Endothelial cell of umbilical vein (primary cell): ENCODE measurements around the gene RALGAPA1.

ENCODE experiments used
- POLR2A ChIP-seq: IDR thresholded peaks from 2 replicates; pipeline ENCODE4 v1.6.1; 2012; ENCODE audit warnings: low read depth, mild to moderate bottlenecking, control low read depth, low read length
- TF ChIP-seq, protein P1 (sequence below), 2 donors: IDR thresholded peaks; 1 replicate in 1 of 2; 2 replicates in 1 of 2; pipeline ENCODE4 v1.5.1; 2011; ENCODE audit warnings: low read length in 2 of 2, mild to moderate bottlenecking in 2 of 2, moderate library complexity in 2 of 2, control low read depth in 1 of 2, inconsistent platforms in 1 of 2, low read depth in 1 of 2; ENCODE audit not compliant: insufficient read depth in 1 of 2; ENCODE audit errors: extremely low read depth in 1 of 2

DNA sequence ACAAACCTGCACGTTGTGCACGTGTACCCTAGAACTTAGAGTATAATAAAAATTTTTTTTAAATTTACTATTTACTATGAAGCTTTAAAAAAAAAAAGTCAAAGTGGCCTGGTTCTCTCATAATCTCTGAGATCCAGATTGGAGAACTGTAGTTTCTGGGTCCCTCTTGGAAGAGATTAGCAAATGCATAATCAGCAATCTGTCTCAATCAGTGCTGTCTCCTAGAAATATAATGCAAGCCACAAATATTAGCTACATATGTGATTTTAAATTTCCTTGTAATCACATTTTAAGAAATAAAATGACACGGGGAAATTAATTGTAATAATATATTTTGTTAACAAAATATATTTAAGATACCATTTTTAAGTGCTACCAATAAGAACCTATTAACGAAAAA is 32.3 kb downstream of the RALGAPA1 start:
- no peak for TF ChIP-seq POLR2A
- TF ChIP-seq, protein P1, sequence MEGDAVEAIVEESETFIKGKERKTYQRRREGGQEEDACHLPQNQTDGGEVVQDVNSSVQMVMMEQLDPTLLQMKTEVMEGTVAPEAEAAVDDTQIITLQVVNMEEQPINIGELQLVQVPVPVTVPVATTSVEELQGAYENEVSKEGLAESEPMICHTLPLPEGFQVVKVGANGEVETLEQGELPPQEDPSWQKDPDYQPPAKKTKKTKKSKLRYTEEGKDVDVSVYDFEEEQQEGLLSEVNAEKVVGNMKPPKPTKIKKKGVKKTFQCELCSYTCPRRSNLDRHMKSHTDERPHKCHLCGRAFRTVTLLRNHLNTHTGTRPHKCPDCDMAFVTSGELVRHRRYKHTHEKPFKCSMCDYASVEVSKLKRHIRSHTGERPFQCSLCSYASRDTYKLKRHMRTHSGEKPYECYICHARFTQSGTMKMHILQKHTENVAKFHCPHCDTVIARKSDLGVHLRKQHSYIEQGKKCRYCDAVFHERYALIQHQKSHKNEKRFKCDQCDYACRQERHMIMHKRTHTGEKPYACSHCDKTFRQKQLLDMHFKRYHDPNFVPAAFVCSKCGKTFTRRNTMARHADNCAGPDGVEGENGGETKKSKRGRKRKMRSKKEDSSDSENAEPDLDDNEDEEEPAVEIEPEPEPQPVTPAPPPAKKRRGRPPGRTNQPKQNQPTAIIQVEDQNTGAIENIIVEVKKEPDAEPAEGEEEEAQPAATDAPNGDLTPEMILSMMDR (IDR thresholded peaks at IDR 0.05; ENCODE audit: extremely low read depth in 1 of 2, insufficient read depth in 1 of 2, low read depth in 1 of 2, low read length in 2 of 2), result no peak
